NCI-H187 (cell line): ENCODE results near the gene ELAVL3.

ENCODE experiments used
- DNase-seq, 2 experiments: peaks; one replicate each; lab custom pipeline; 2025; lab: John Stamatoyannopoulos, UW

ELAVL3 gene

DNA sequence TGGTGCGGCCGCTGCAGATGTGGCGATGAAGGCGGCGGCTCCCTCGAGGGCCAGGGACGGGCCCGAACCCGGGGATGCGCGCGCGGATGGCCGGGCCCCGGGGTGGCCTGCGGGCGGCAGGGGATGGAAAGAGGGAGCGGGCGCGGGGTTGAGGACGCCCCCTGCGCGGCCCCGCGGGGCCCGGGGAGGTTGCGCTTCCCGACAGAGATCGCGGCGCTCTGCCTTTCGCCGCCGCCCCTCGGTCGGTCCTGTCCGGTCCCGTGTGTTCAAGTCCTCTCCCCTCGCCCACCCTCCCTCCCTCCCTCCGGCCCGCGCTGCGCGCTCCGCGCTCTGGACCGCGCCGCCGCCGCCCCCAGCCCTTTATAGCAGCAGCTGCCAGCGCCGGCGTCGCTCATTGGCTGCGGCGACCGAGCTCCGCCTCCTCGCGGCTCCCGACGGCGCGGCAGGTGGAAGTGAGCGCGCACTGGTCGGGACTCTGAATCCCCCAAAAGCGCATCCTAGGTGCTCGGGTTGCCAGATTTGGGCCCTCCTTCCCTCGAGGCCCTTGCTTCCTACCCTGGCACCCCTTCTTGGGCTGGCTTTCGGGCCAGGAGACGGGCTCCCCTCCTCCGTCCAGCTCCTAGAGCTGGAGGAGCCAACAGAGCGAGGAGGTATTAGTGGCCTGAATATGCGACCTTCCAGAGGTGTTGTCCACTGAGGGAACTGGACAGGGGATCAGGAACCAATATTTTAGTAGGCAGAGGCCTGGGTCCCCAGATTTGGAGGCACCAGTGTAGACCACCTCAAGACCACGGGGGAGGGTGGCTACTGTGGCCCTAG is at the start of gene ELAVL3:
ELAVL3 (minus strand) TSS at position 332 of the 819 bp plus-strand sequence. CDS start 438 bp downstream, outside the sequence.
- peak; percentile 4 to 9 for DNase-seq

DNA sequence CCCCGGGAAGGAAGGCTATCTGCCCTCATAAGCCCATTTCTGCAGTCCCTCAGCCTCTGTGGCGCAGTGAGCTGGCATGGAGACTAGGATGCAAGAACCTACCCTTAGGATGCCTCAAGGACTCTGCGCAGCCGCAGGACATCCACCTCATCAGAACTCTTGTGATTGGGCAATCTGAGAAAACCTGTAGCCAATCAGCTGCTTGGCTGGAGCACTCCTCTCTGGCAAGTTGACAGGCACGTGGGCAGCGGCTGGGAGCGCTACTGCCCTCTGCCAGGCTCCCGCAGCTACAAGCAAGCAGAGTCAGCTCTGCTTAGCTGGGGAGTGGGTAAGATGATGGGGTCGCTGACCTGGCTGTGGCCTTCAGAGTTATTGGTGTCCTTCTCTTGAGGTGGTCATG is 49.6 kb upstream of the ELAVL3 start:
- DNase-seq: no peak

DNA sequence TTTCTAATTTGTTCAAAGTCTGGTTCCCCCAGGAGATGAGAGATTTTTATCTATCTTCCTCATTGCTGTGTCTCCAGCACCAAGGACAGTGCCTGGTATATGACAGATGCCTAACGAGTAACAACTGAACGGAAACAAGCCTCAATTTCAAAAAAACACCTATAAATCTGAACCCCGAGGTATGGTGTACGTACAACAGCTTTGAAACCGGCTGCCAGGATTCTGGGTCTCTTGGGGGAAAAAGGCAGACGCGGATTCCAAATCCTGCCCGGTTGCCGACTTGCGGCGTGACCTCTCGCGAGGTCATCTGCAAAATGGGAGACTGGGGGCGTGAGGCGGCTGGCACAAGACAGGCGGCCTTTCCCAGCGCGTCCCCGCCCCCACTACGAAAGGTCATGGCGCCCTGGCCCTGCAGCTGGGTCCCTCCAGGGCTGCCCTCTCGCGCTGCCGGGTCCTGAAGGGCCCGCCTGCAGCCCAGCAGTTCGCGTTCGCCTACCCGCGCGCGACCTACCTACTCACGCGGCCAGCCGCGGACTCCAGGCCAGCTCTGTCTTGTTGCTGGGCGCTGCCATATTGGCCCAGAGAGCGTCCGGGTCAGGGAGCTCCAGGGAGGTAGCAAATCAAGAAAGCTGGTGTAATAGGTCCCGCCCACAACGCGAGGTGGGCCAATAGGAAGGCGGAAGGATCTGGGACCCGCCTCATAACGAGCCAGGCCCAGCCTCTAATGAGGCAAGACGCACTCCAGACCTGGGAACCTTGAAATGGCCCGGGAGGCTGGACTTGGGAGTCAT is 47.9 kb upstream of the ELAVL3 start, which contains the start of gene ECSIT:
ECSIT (minus strand) TSS at position 584 of the 791 bp plus-strand sequence. CDS start 9,964 bp downstream, outside the sequence.
- peak; percentile 78 to 87 for DNase-seq

DNA sequence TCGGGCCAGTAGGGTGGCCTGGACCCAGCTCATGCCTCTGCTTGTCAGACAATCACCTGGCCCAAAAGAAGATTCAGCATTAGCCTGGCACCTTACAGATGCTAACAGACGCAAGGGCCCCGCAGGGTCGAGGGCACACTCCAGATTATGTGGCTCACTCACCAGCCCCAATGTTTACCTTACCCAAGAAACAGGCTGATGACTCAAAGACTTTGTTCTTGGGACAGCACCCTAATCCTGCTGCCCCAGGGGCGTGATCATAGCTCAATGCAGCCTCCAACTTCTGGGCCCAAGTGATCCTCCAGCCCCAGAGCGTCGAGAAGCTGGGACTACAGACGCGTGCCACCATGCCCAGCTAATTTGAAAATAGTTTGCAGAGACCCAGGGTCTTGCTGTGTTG is 38.3 kb upstream of the ELAVL3 start:
- DNase-seq: no peak

DNA sequence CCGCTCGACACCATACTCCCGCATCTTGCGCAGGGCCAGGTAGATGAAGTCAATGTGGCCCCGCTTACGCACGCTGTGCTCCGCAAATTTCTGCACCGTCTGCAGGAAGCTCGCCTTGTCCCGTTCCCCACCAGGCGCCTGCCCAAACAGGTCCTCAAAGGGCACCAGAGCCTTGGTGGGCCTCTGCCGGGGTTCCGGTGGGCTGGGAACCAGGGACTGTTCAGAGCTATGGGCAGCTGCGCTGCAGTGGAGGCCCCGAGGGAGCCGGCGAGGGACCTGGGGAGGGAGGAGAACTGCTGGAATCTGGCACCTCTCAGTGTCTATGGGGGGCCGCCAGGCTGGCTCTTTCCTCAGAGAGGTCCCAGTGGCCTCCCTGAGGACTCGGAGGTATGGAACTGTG is 33.1 kb upstream of the ELAVL3 start:
- no peak for DNase-seq

DNA sequence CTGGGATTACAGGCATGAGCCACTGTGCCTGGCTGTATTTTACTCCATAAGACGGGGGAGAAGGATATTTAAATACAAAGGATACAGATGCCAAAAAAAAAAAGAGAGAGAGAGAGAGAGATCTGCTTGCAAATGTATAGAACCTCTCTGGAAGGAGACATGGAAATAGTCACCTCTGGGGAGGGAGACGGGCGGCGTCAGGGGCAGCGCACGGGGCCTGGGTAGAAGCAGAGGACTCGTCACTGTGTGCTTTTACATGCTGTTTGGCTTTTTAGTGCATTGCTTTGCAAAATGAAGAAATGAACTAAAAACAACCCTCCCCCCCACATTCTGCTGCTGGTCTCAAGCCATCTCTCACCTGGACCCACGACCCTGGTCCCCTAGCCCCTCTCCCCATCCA is 29.6 kb upstream of the ELAVL3 start:
- no peak for DNase-seq

DNA sequence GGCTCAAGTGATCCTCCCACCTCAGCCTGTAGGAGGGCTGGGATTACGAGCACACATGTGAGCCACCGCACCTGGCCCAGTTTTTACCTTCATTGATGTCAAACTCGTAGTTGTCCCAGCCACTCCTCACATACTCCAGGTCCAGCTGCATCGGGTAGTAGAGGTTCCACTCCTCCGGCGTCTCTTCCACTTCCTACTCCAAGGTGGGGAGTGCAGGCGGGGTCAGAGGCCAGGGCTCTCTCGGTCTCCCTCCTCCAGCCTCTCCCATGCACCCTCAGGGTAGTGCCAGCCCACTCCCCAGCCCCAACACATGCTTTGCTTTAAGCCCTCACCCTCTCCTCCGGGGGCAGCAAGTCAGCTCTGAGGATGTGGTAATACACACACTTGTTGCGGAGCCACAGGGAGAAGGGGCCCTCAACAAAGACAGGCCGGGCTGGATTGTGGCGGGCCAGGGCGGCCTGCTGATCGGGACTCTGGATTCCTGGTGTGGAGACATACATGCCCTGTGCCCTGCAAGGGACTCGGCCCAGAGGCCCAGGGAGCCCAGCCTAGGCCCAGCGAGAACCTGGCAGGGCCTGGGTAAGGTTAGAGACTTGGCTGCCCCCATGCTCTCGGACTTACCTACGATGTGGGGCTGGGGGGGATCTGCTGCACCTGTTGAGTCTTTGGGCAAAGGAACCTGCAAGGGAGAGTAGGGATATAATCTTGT is 26.7 kb upstream of the ELAVL3 start:
- DNase-seq: no peak

DNA sequence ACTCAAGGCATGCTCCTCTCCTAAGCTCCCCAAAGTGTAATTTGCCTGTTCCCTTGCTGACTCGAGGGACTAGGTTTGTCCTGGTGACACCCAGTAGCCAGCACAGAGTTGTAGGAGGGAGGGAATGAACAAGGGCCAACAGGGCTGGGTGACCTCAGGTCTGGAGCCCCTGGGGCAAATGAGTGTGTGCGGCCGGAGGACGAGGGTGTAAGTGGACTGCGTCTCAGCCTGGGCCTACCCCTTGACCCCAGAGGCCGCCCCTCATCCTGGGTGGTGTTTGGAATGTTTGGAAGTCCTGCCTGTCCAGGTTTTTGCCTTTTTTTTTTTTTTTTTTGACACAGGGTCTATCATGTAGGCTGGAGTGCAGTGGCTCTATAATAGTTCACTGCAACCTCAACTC is 26.1 kb upstream of the ELAVL3 start:
- no peak for DNase-seq

DNA sequence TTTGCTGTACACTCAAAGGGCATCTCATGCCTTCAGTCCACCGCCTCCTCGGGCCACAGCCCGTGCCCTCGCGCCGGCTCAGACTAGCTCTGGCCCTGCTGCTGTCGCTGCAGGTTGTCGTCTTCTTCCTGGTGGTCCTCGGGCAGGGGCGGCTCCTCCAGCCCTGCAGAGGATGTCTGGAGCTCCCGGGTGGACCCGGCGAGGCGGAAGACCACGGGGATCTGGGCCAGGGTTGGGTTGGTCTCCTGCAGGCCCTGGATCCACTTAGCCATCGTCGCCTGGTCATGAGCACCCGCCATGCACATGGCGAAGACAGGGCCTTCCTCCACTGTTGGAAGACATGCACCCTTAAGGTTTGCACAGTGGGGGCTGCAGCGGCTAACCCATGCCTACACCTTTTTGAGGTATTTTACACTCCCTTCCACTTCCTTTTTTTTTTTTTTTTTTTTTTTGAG is 25.3 kb upstream of the ELAVL3 start:
- no peak for DNase-seq

DNA sequence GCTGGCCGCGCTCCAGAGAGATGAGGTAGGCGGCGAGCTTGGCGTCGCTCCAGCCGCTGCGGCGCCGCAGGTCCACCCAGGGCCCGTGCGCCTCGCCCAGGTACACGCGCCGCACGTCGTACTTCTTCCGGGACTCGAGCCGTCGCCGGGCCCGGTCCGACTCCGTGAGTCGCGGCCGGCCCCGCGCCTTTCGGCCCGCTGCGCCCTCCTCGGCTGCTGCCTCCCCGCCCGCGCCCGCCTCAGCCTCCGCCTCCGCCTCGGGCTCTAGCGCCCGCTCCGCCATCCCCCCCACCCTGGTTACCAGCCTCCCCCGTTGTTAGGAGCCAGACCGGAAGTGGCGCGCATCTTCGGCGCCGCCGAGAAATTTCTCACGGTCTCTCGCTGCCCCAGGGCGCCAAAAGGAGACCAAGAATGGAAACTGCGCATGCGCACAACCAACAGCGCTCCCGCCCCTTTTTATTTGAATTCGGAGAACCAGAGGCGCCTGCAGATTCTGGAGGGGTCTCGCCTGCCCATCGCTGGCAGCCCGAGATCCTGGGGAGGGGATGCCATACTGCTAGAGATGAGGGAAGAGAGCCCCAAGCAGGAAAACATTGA is 24.8 kb upstream of the ELAVL3 start, which contains the start of gene ZNF653:
ZNF653 (minus strand) TSS at position 336 of the 597 bp plus-strand sequence; CDS start at position 283, 53 bp downstream.
- peak; percentile 70 to 71 for DNase-seq

DNA sequence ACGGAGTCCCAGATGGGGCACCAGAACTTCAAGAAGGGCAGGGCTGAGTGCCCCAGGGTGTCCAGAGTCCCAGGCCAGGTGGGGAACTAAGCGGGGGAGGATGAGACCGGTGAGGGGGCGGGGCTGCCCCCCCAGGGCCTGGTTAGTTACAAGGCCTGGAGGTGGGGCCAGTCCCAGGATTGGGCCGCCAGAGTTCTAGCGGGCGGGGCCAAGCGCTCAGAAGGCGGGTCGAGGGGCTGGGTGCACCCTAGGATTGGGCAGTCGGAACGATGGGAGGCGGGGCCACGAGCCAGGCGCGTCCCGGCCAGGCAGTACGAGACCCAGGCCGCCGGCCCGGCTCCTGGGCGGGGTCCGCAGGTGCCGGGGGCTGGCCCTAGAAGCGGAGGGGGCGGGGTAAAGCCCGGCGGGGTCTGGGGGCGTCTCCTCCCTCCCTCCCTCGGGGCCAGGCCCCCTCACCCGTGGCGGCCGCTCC is 24.2 kb upstream of the ELAVL3 start:
- DNase-seq: peak; percentile 74 to 88

DNA sequence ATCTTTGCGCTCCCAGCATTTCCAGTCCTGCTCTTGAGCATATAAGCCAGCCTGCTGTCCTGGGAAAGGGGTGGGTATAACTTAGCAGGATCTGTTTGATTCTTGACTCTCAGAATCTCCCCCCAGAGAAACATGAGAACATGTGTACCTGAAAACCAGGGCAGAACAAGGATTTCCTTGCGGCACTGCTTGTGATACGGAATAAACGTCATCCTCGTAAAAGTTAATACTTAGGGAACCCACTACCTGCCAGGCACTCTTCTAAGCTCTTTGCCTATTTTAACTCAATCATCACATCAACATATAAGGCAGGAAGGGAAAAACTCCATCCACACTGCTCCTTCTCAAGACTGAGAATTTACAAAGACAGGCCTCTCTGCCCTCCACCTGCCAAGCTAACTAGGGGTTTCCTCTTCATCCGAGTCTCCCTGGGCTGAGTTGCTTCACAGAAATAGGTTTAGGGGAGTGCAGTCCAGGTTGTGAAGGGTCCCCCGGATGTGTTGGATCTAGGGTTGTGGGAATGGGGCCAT is 23.7 kb upstream of the ELAVL3 start:
- no peak for DNase-seq

DNA sequence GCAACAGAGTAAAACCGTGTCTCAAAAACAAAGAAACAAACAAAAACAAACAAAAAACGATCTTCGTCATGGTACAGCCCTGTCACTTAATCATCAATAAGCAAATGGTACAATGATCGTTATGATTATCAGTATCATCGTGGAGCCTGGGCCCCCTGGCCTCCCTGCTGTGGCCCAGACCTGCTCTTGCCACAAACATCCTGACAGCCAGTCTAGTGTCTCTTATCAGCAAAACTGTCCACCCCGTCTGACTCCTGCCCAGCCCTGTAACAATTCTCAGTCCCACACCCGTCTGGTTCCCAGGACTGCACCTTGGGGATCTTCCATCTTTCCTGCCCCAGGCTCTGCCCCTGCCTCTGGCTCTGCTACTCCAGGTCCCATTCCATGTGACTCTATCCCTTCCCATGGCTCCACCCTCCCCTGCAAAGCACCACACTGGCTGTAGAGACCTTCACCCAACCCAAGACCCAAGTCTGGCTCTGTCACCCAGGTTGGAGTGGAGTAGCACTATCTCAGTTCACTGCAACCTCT is 19.1 kb upstream of the ELAVL3 start:
- DNase-seq: no peak

DNA sequence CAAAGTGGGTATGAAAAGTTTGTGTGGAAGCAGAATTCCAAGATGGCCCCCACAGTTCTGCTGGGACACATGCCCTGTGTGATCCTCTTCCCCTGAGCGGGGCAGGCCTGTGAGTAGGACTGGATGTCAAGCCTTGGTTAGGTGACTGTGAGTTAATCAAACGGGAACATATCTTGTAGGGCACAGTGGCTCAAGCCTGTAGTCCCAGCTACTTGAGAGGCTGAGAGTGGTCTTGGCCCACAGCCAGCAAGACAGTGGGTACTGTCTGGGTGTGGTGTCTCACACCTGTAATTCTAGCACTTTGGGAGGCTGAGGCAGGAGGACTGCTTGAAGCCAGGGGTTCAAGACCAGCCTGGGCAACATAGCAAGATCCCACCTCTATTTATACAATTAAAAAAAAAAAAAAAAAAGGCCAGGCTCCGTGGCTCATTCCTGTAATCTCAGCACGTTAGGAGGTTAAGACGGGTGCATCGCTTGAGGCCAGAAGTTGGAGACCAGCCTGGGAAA is 18.4 kb upstream of the ELAVL3 start:
- no peak for DNase-seq

DNA sequence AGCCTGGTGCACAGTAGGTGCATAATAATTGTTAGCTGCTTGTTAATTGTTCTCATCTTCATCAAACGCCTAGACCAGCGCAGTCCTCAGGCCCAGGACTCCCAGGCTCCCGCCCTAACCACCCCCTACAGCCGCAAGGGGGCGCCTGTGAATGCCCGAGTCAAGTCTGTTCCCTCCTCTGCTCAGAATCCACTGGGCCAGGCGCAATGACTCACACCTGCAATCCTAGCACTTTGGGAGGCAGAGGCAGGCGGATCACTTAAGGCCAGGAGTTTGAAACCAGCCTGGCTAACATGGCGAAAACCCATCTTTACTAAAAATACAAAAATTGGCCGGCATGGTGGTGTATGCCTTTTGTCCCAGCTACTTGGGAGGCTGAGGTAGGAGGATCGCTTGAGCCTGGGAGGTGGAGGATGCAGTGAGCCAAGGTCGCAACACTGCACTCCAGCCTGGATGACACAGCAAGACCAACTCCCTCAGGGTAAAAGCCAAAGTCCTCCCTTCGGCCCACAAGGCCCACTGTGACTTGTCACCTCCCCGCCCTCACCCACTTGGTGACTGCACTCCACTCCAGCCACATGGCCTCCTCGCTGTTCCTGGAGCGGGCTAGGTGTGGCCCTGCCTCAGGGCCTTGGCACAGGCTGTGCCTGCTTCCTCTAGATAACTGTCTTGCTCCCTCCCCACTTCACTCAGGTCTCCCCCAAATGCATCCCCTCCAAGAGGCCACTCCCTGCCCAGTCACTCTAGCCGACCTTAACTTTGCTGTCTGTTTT is 15.7 kb upstream of the ELAVL3 start:
- DNase-seq: peak in 1 of 2 experiments; percentile 7

DNA sequence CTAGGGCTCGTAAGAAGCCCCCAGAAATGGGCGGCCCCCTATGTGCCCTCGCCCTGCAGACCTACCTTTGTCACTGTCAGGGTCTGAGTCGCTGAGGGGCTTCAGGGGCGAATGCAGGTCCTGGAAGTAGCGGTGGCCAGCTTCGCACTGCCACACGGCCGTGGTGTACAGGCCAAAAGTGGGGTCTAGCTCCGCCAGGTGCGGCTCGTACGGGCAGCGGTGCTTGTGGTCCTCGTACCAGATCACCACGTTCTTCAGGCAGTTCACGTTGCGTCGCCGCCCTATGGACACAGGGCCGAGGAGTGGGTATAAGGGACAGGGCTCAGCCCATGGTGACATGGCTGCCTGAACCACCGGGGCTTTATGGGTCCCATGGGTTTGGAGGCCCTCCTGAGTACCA is 15.0 kb upstream of the ELAVL3 start:
- DNase-seq: no peak

DNA sequence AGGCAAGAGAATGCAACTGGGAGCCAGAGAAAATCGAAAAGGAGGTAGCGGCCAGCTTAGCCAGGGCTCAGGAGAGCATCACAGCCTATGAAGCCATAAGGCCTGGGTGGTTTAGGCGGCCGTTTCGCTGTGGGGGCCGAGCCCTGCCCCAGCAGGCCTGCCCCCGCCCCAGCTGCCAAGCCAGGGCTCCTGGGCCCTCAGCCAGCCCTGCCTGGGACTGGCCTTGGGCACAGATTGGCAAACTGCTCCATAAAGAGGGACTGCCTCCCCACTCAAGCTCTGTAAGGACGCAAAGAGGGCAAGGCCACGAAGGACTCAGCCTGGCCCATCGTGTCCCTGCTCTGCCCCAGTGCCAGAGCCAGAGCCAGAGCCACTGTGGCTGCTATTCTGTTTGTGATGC is 14.6 kb upstream of the ELAVL3 start:
- no peak for DNase-seq

DNA sequence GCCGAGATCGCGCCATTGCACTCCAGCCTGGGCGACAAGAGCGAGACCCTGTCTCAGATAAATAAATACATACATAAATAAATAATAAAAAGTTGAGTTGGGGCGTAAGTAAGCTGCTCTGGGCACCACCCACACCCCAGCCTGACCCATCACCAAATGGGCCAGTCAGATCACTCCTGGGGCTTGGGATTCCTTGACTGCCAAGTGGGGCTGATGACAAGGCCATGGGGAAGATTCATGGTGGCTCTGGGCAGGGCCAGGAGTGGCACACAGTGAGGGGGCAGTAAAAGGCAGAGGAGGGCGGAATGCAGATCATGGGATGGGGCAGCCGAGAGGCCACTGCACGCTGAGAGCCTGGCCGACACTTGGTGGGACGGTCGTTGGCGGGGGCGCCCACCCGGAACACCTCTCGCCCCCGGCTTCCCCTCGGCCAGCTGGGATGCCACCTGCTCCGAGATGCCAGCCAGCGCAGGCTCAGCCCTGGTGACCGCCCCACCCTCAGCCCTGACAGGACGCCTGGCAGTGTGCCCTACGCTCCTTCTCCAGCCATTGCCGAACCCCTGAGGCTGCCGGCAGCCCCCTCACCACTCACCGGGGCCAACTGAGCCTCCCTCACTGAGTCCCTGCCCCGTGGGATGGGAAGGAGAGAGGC is 13.9 kb upstream of the ELAVL3 start:
- no peak for DNase-seq

DNA sequence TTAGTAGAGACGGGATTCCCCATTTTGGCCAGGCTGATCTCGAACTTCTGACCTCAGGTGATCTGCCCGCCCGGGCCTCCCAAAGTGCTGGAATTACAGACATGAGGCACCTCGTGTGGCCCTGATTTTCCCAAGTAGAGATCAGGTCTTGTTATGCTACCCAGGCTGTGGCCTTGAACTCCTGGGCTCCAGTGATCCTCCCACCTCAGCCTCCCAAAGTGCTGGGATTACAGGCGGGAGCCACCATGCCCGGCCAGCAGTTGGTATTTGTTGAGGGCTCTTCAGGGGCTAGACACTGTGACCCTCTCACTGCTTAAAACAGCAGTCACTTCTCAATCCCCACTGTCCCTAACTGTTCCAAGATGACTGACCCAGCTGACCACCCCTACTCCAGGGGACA is 8.5 kb upstream of the ELAVL3 start:
- DNase-seq: no peak
